Body of pancreas (tissue), 4 donors: ENCODE results near the gene NRP2.

ENCODE experiments used
- CTCF ChIP-seq, 7 experiments: fragments of 450-650 bp in 4 of 7; fragments of 200-600 bp in 3 of 7; sonication (generic) in 3 of 7; IDR thresholded peaks; one replicate each; pipeline ENCODE4 v1.5.1; 2016 to 2019; ENCODE audit warnings: antibody characterized with exemption in 7 of 7
- POLR2A ChIP-seq, 3 donors: fragments of 450-650 bp; IDR thresholded peaks; one replicate each; pipeline ENCODE4 v1.6.1; 2016; ENCODE audit warnings: antibody characterized with exemption in 3 of 3, mild to moderate bottlenecking in 2 of 3

- TF ChIP-seq CTCF (IDR thresholded peaks at IDR 0.05) (no peak), POLR2A (IDR thresholded peaks at IDR 0.05) (no peak)
Observed at GRCh38 chr2:205656461-205656860, 25.8 kb upstream of the NRP2 start.
